BJ (cell line): ENCODE results near the gene PPP2R2D. TPM values are rescaled to one million over a fixed set of nuclear protein-coding genes. Genes with fewer than 3 reads are reported as not detected.

Experiments
- CTCF ChIA-PET: fragments of 350-600 bp; formaldehyde crosslinking; extraction: SDS; loops from one replicate; lab custom pipeline; 2021; ENCODE audit warnings: antibody characterized with exemption, inconsistent platforms; lab: Yijun Ruan, JAX
- POLR2A ChIA-PET: fragments of 300-600 bp; sonication (Branson Sonifier 250); formaldehyde crosslinking; extraction: SDS; loops from one replicate; lab custom pipeline; 2021; ENCODE audit warnings: antibody characterized with exemption; lab: Charles Lee
- DNase-seq: peaks from one replicate; pipeline ENCODE4 v3.0.0-alpha.2; 2011; ENCODE audit warnings: low read depth
- H3K27me3 ChIP-seq: 2 replicates; pipeline ENCODE4 v1.6.0; 2011; ENCODE audit warnings: low read length; ENCODE audit not compliant: control insufficient read depth, insufficient read depth
- H3K36me3 ChIP-seq: 2 replicates; pipeline ENCODE4 v1.5.1; 2011; ENCODE audit warnings: low read length; ENCODE audit not compliant: control insufficient read depth, insufficient read depth
- H3K4me3 ChIP-seq: 2 replicates; pipeline ENCODE4 v1.5.1; 2011; ENCODE audit warnings: low read depth, mild to moderate bottlenecking, control low read depth, low read length
- CTCF ChIP-seq: IDR thresholded peaks from 2 replicates; pipeline ENCODE4 v1.5.1; 2011; ENCODE audit warnings: low read depth, mild to moderate bottlenecking, control low read depth, inconsistent platforms, low read length, moderate library complexity; ENCODE audit not compliant: insufficient read depth
- polyA plus RNA-seq: library from polyadenylated mRNA; depleted of rRNA; stranded (reverse); fragments of >200 nt; gene quantifications from 2 replicates; pipeline ENCODE4 v1.2.3, GENCODE V29; 2011

PPP2R2D gene
- polyA plus RNA-seq, 1 experiment = 31.2 TPM

GRCh38 chr10:131961047-131961776 lies 60.4 kb downstream of the PPP2R2D start:
- ChIA-PET CTCF (interaction anchor here (1.0 to 1.9 kb wide), 2 partner anchors 62 to 941 kb away, joined by 3 to 5 read pairs; no protein-coding TSS in a partner anchor), POLR2A (no interaction called here)
- Histone ChIP-seq H3K36me3 (peaks cover 12% of the 10 kb centered on the region), H3K4me3 (no peak overlapping the region), H3K27me3 (no peaks in the 10 kb centered on the region)
- TF ChIP-seq CTCF = no peak
- DNase-seq = no peak

- no peak for DNase-seq
- CTCF ChIA-PET = interaction anchor here (0.6 to 1.9 kb wide), 3 partner anchors 16 to 61 kb away, joined by 3 to 5 read pairs (median 4); no protein-coding TSS in a partner anchor
- H3K27me3 ChIP-seq = no peaks in the 10 kb centered on the region
- no peak for TF ChIP-seq CTCF
- POLR2A ChIA-PET = no interaction called here
- peak overlapping the region; percentile 25 for H3K4me3 ChIP-seq
- peaks cover 11% of the 10 kb centered on the region for H3K36me3 ChIP-seq
These were observed 61.2 kb downstream of the PPP2R2D start for GRCh38 chr10:131961777-131962662.

- POLR2A ChIA-PET = no interaction called here
- no peak for DNase-seq
- TF ChIP-seq CTCF = no peak
- Histone ChIP-seq H3K27me3 (no peaks in the 10 kb centered on the region), H3K36me3 (peaks cover 8% of the 10 kb centered on the region), H3K4me3 (no peak overlapping the region)
- CTCF ChIA-PET = interaction anchor here (1.4 kb wide), 1 partner anchor 60 kb away, joined by 4 read pairs; no protein-coding TSS in a partner anchor
These were observed 62.5 kb downstream of the PPP2R2D start for GRCh38 chr10:131963350-131963749.

GRCh38 chr10:131963811-131964210 lies 63.0 kb downstream of the PPP2R2D start:
- no peak overlapping the region for H3K4me3 ChIP-seq
- H3K36me3 ChIP-seq = peaks cover 9% of the 10 kb centered on the region
- CTCF ChIA-PET = no interaction called here
- TF ChIP-seq CTCF = no peak
- H3K27me3 ChIP-seq = no peaks in the 10 kb centered on the region
- POLR2A ChIA-PET = no interaction called here
- no peak for DNase-seq

GRCh38 chr10:131964298-131964697 lies 63.5 kb downstream of the PPP2R2D start:
- Histone ChIP-seq H3K27me3 (no peaks in the 10 kb centered on the region), H3K36me3 (peaks cover 14% of the 10 kb centered on the region), H3K4me3 (no peak overlapping the region)
- DNase-seq = no peak
- ChIA-PET POLR2A (no interaction called here), CTCF (no interaction called here)
- TF ChIP-seq CTCF = no peak
